ENCODE results near the gene CYSRT1. TPM values are rescaled to one million over a fixed set of nuclear protein-coding genes. Genes with fewer than 3 reads are reported as not detected.

CYSRT1 gene, protein sequence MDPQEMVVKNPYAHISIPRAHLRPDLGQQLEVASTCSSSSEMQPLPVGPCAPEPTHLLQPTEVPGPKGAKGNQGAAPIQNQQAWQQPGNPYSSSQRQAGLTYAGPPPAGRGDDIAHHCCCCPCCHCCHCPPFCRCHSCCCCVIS
- polyA plus RNA-seq (2013) = 0.57 and 0.61 TPM in 2 replicates

DNA sequence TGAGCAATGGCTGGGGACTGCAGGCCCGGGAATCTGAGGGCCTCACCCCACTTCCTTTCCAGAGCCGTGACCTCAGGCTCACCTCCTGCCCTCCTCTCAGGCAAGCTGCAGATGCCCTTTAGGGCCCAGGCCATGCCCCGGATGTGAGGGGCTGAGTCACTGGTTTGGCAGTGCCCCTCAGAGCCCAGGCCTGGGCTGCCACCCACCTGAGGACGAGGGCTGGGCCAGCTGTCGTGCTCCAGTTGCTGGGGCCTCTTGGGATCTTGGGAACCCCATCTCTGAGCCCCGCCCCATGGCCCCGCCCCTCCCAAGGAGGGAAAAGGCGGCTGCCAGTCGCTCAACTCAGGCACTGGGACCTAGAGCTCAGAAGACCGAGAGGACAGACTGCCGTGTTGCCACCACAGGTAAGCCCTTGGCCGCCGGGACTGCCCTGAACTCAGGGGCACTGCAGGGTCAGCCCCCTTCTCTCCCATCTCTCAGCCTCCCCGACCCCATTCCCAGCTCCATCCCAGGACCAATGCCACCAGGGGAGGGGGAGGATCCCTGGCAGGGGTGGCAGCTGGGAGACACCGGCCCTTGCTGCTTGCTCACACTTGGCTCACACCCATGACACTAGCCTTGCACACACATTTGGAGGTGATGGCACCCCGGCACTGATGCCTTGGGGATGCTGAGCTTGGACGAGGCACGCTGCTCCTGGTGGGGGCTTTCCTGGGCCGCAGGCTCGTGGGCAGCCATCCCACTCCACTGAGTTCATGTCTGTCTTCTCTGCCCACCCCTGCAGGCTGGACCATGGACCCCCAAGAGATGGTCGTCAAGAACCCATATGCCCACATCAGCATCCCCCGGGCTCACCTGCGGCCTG is at the start of gene CYSRT1:
TSS of gene CYSRT1 (plus strand) at position 345 of the 865 bp plus-strand sequence. CDS start at position 793, 448 bp downstream.
- WGBS (ENCODE audit: extremely low coverage, insufficient coverage, insufficient read length) = no CpG with 5 or more reads among the region's 23 CpGs
- peaks cover 3% of the 10 kb centered on the region for H3K9me3 ChIP-seq (ENCODE audit: insufficient read depth, low read depth, low read length)

GRCh38 chr9:137175345-137175961 is 49.5 kb upstream of the CYSRT1 start:
- Histone ChIP-seq H2AFZ (ENCODE audit: insufficient read depth, low read length, poor library complexity) (no peak overlapping the region), H3K18ac (ENCODE audit: low read length) (no peak overlapping the region), H3K27ac (ENCODE audit: low read depth, low read length) (no peak overlapping the region), H2BK5ac (ENCODE audit: low read depth, low read length, poor library complexity) (no peak overlapping the region), H3K23ac (ENCODE audit: low read length) (no peak overlapping the region), H3K27me3 (ENCODE audit: insufficient read depth, low read length) (peaks cover 6% of the 10 kb centered on the region), H3K4me1 (ENCODE audit: control insufficient read depth in 1 of 2, insufficient read depth in 2 of 2, low read length in 2 of 2) (peaks cover 0 to 3% of the 10 kb centered on the region in 2 experiments), H4K91ac (ENCODE audit: low read depth, low read length) (no peak overlapping the region), H3K4me2 (ENCODE audit: low read length) (no peak overlapping the region), H3K14ac (ENCODE audit: low read length) (no peak overlapping the region), H2AK5ac (ENCODE audit: low read length) (no peak overlapping the region), H3K9ac (ENCODE audit: low read length) (no peak overlapping the region), H3K79me1 (ENCODE audit: low read length) (no peaks in the 10 kb centered on the region), H3K4me3 (ENCODE audit: low read depth, low read length) (no peak overlapping the region), H3K4ac (ENCODE audit: low read depth, low read length) (no peak overlapping the region), H4K8ac (ENCODE audit: low read depth, low read length) (no peak overlapping the region), H2BK12ac (ENCODE audit: low read length) (no peak overlapping the region), H3K36me3 (ENCODE audit: control insufficient read depth in 1 of 2, insufficient read depth in 2 of 2, low read length in 2 of 2) (peaks cover 17 to 23% of the 10 kb centered on the region in 2 experiments), H4K12ac (ENCODE audit: low read depth, low read length) (no peak overlapping the region), H3K9me3 (ENCODE audit: insufficient read depth, low read depth, low read length) (peaks cover 4% of the 10 kb centered on the region), H2BK120ac (ENCODE audit: insufficient read depth, low read length, poor library complexity) (no peak overlapping the region), H3K79me2 (ENCODE audit: control insufficient read depth, insufficient read depth, low read length, poor library complexity) (no peaks in the 10 kb centered on the region)
- DNase-seq = no peak
- WGBS (ENCODE audit: extremely low coverage, insufficient coverage, insufficient read length) = no CpG with 5 or more reads among the region's 33 CpGs

More for the DNA sequence above, at the start of gene CYSRT1:
- no peak within 1 kb of the TSS for H3K14ac ChIP-seq (ENCODE audit: low read length)
- H2BK5ac ChIP-seq (ENCODE audit: low read depth, low read length, poor library complexity) = no peak within 1 kb of the TSS
- no peak within 1 kb of the TSS for H3K18ac ChIP-seq (ENCODE audit: low read length)
- H4K12ac ChIP-seq (ENCODE audit: low read depth, low read length) = peak within 1 kb of the TSS; percentile 65
- no peak within 1 kb of the TSS for H2AFZ ChIP-seq (ENCODE audit: insufficient read depth, low read length, poor library complexity)
- no peak within 1 kb of the TSS for H3K9ac ChIP-seq (ENCODE audit: low read length)
- H2BK120ac ChIP-seq (ENCODE audit: insufficient read depth, low read length, poor library complexity) = no peak within 1 kb of the TSS
- DNase-seq = no peak
- H3K79me1 ChIP-seq (ENCODE audit: low read length) = peaks cover 8% of the 10 kb centered on the region
- H3K27ac ChIP-seq (ENCODE audit: low read depth, low read length) = no peak within 1 kb of the TSS
- H3K4me1 ChIP-seq (ENCODE audit: control insufficient read depth in 1 of 2, insufficient read depth in 2 of 2, low read length in 2 of 2) = peaks cover 20 to 30% of the 10 kb centered on the region in 2 experiments
- H3K23ac ChIP-seq (ENCODE audit: low read length) = no peak within 1 kb of the TSS
- peak within 1 kb of the TSS; percentile 79 for H3K4me3 ChIP-seq (ENCODE audit: low read depth, low read length)
- H3K27me3 ChIP-seq (ENCODE audit: insufficient read depth, low read length) = no peaks in the 10 kb centered on the region
- H3K36me3 ChIP-seq (ENCODE audit: control insufficient read depth in 1 of 2, insufficient read depth in 2 of 2, low read length in 2 of 2) = no peaks in the 10 kb centered on the region
- peak within 1 kb of the TSS; percentile 8 for H2AK5ac ChIP-seq (ENCODE audit: low read length)
- peak within 1 kb of the TSS; percentile 91 for H4K8ac ChIP-seq (ENCODE audit: low read depth, low read length)
- peak within 1 kb of the TSS; percentile 94 for H3K4me2 ChIP-seq (ENCODE audit: low read length)
- peak within 1 kb of the TSS; percentile 90 for H3K4ac ChIP-seq (ENCODE audit: low read depth, low read length)
- peaks cover 2% of the 10 kb centered on the region for H3K79me2 ChIP-seq (ENCODE audit: control insufficient read depth, insufficient read depth, low read length, poor library complexity)
- H2BK12ac ChIP-seq (ENCODE audit: low read length) = no peak within 1 kb of the TSS
- H4K91ac ChIP-seq (ENCODE audit: low read depth, low read length) = no peak within 1 kb of the TSS

DNA sequence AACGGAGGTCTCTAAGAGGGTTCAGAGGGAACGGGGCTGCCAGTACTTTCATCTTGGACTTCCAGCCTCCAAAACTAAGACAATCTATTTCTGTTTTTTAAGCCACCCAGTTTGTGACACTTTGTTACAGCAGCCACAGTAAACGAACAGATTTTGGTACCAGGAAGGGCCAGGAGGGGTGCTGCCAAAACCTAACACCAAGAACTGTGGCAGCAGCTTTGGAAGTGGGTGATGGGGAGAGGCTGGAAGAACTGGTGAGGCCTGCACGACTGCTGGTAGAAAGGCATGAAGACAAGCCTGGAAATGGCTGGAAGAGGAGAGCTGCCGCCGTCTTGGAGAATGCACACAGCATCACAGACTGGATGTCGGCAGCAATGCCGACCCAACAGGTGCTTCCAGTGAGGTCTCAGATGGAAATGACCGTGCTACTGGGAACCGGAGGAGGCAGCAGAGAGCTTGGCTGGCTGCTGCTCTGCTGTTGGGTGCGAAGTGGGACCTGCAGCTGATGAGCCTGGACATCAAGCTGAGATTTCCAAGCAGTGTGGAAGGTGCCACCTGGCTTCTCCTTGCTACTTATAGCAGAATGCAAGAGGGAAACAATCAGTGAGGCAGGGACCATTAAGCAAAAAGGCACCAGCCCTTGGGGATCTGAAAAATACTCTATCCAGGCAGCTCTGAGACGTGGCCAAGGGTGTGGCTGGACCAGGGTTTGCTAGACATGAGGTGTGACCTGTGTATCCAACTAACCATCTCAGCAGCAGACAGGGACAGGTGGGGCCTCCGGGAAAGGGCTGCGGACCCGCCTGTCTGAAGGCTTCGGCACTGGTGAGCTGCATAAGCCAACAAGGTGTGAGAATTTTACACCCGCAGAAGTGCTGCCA is 48.4 kb upstream of the CYSRT1 start:
- peak; percentile 52 to 64 for DNase-seq
- no CpG with 5 or more reads among the region's 17 CpGs for WGBS (ENCODE audit: extremely low coverage, insufficient coverage, insufficient read length)
- H3K4me3 ChIP-seq (ENCODE audit: low read depth, low read length) = no peak overlapping the region
- no peak overlapping the region for H3K4me2 ChIP-seq (ENCODE audit: low read length)
- no peaks in the 10 kb centered on the region for H3K27me3 ChIP-seq (ENCODE audit: insufficient read depth, low read length)
- H3K18ac ChIP-seq (ENCODE audit: low read length) = no peak overlapping the region
- H3K27ac ChIP-seq (ENCODE audit: low read depth, low read length) = no peak overlapping the region
- H3K14ac ChIP-seq (ENCODE audit: low read length) = no peak overlapping the region
- no peak overlapping the region for H3K4ac ChIP-seq (ENCODE audit: low read depth, low read length)
- no peak overlapping the region for H2BK5ac ChIP-seq (ENCODE audit: low read depth, low read length, poor library complexity)
- H3K23ac ChIP-seq (ENCODE audit: low read length) = no peak overlapping the region
- H4K12ac ChIP-seq (ENCODE audit: low read depth, low read length) = no peak overlapping the region
- no peak overlapping the region for H3K9ac ChIP-seq (ENCODE audit: low read length)
- peaks cover 28 to 34% of the 10 kb centered on the region in 2 experiments for H3K36me3 ChIP-seq (ENCODE audit: control insufficient read depth in 1 of 2, insufficient read depth in 2 of 2, low read length in 2 of 2)
- no peak overlapping the region for H4K91ac ChIP-seq (ENCODE audit: low read depth, low read length)
- no peaks in the 10 kb centered on the region for H3K79me1 ChIP-seq (ENCODE audit: low read length)
- H3K79me2 ChIP-seq (ENCODE audit: control insufficient read depth, insufficient read depth, low read length, poor library complexity) = no peaks in the 10 kb centered on the region
- no peak overlapping the region for H4K8ac ChIP-seq (ENCODE audit: low read depth, low read length)
- no peak overlapping the region for H2BK12ac ChIP-seq (ENCODE audit: low read length)
- peaks cover 3% of the 10 kb centered on the region for H3K9me3 ChIP-seq (ENCODE audit: insufficient read depth, low read depth, low read length)
- H3K4me1 ChIP-seq (ENCODE audit: control insufficient read depth in 1 of 2, insufficient read depth in 2 of 2, low read length in 2 of 2) = peaks cover 0 to 3% of the 10 kb centered on the region in 2 experiments
- H2BK120ac ChIP-seq (ENCODE audit: insufficient read depth, low read length, poor library complexity) = no peak overlapping the region
- H2AFZ ChIP-seq (ENCODE audit: insufficient read depth, low read length, poor library complexity) = no peak overlapping the region
- H2AK5ac ChIP-seq (ENCODE audit: low read length) = no peak overlapping the region
